Stimulated activated CD4-positive, alpha-beta T cell treated with anti-CD3 and anti-CD28 coated beads, Interleukin-12 subunit alpha, Interleukin-12 subunit beta, amount 100 ng/mL, for 24 hours (primary cell): Measurements from ENCODE around the gene RAB4A.
"Not testable (repeated sequence)": the region's sequence is repeated elsewhere in the genome, so short reads cannot be mapped to it uniquely, and the experiment has no call there.

ENCODE experiments used
- DNase-seq, 2 experiments: peaks; one replicate each; pipeline ENCODE4 v3.0.0-alpha.2; 2020; ENCODE audit warnings: low read depth in 2 of 2

The RAB4A gene

GRCh38 chr1:229272164-229273158 lies 1.6 kb downstream of the RAB4A start:
- no peak for DNase-seq

GRCh38 chr1:229273507-229274232 lies 2.8 kb downstream of the RAB4A start:
- DNase-seq, result no peak

GRCh38 chr1:229275005-229275404 lies 4.1 kb downstream of the RAB4A start:
- DNase-seq, result no peak

- DNase-seq, result no peak
Measured at GRCh38 chr1:229278120-229278741, 7.3 kb downstream of the RAB4A start.

- no peak for DNase-seq
Measured at GRCh38 chr1:229279242-229279641, 8.3 kb downstream of the RAB4A start.

- DNase-seq, result no peak
Measured at GRCh38 chr1:229280037-229280828, 9.3 kb downstream of the RAB4A start.

GRCh38 chr1:229280921-229281320 lies 10.0 kb downstream of the RAB4A start:
- no peak for DNase-seq

- DNase-seq, result no peak
Measured at GRCh38 chr1:229281339-229281926, 10.5 kb downstream of the RAB4A start.

- no peak for DNase-seq
Measured at GRCh38 chr1:229282295-229282823, 11.4 kb downstream of the RAB4A start.

- no peak for DNase-seq
Measured at GRCh38 chr1:229283183-229283611, 12.3 kb downstream of the RAB4A start.

GRCh38 chr1:229284887-229285286 lies 14.0 kb downstream of the RAB4A start:
- DNase-seq, result no peak

- no peak for DNase-seq
Measured at GRCh38 chr1:229285440-229285839, 14.5 kb downstream of the RAB4A start.

- no peak for DNase-seq
Measured at GRCh38 chr1:229286099-229286766, 15.3 kb downstream of the RAB4A start.

GRCh38 chr1:229287267-229287666 lies 16.4 kb downstream of the RAB4A start:
- no peak for DNase-seq

- no peak for DNase-seq
Measured at GRCh38 chr1:229288516-229288915, 17.6 kb downstream of the RAB4A start.

GRCh38 chr1:229291686-229292085 lies 20.8 kb downstream of the RAB4A start:
- not testable (repeated sequence) for DNase-seq

GRCh38 chr1:229293528-229294204 lies 22.8 kb downstream of the RAB4A start:
- no peak for DNase-seq

- no peak for DNase-seq
Measured at GRCh38 chr1:229295745-229296144, 24.8 kb downstream of the RAB4A start.

GRCh38 chr1:229296541-229296941 lies 25.6 kb downstream of the RAB4A start:
- DNase-seq, result no peak

- DNase-seq, result no peak
Measured at GRCh38 chr1:229297746-229298145, 26.8 kb downstream of the RAB4A start.
